HG03558 (cell line): Measurements from ENCODE around the gene ANXA2R.

Experiments used
- ATAC-seq: cut with Tn5 transposase; IDR thresholded peaks from one replicate; pipeline ENCODE4 v1.9.1; 2021; ENCODE audit warnings: moderate number of reproducible peaks; ENCODE audit not compliant: unreplicated experiment; ENCODE audit errors: extremely low read depth

The ANXA2R gene

DNA sequence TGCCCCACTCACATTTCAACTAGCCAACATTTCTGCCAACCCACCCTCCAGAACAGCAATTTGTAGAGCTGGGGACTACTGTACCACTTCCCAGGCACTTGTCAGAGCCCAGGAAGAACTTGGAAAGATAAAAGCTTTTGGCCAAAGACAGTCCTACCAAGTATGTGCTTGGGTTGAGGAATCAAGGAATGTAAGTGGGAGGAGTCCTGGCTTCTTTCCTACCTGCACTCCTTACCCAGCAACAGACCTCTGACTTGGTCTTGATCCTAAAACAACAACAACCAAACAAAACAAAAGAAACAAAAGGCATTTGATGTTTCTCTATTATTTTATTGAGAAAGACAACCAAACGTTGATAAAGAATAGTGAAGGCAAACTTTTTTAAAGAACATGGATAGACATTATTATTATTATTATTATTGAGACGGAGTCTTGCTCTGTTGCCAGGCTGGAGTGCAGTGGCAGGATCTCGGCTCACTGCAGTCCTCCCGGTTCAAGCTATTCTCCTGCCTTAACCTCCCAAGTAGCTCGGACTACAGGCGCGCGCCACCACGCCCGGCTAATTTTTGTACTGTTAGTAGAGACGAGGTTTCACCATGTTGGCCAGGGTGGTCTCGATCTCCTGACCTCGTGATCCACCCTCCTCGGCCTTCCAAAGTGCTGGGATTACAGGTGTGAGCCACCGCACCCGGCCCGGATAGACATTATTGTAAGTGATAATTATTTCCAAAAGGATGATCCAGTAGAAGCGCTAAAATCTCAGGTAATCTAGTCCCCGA lies 33.5 kb downstream of the ANXA2R start:
- no peak for ATAC-seq

DNA sequence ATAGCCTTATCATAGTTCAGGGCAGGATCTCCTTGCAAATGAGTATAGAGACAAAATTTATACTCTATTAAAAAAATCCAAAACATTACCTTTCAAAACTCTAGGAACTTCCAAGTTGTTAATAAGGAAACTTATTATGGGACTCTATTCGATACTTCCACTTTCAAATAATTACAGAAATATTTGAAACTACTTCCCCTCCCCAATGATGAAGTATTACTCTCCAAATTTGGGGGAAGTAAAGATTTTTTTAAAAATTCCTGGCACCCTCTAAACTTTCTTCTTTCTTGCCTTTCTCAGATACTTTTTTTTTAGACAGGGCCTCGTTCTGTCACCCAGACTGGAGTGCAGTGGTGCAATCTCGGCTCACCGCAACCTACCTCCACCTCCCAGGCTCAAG lies 35.1 kb downstream of the ANXA2R start:
- no peak for ATAC-seq

DNA sequence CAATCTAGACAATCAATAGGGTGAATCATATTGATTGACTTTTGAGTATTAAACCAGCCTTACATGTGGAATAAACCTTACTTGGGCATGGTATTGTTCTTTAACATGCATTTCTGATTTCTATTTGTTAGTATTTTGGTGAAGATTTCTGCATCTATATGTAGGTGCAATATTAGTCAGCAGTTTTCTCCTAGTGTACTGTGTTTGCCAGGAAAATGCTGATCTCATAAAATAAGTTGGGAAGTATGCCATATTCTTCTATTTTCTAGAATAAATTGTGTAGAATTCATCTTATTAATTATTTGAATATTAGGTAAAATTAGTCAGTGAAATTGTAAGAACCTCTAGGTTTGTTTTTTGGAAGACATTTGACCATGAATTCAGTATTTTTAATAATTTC lies 38.4 kb downstream of the ANXA2R start:
- no peak for ATAC-seq

DNA sequence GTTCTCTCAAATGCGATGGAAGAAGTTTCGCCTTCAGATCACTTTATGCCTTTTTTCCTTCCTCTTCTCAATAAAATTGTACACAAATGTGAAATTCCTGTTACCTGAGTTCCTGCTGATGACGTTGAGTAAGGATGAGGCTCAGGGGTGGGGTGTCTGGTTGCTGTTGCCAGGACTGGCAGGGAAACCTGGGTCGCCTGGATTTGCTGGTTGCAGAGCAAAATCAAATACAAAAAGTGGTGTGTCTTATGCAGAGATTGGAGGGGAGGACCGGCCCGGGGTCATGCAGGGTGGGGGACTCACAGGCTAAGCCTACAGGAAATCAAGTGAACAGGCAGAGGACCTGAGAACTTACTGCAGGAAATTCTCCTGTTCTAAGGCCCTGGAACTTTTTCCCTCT lies 39.2 kb downstream of the ANXA2R start:
- ATAC-seq: no peak

DNA sequence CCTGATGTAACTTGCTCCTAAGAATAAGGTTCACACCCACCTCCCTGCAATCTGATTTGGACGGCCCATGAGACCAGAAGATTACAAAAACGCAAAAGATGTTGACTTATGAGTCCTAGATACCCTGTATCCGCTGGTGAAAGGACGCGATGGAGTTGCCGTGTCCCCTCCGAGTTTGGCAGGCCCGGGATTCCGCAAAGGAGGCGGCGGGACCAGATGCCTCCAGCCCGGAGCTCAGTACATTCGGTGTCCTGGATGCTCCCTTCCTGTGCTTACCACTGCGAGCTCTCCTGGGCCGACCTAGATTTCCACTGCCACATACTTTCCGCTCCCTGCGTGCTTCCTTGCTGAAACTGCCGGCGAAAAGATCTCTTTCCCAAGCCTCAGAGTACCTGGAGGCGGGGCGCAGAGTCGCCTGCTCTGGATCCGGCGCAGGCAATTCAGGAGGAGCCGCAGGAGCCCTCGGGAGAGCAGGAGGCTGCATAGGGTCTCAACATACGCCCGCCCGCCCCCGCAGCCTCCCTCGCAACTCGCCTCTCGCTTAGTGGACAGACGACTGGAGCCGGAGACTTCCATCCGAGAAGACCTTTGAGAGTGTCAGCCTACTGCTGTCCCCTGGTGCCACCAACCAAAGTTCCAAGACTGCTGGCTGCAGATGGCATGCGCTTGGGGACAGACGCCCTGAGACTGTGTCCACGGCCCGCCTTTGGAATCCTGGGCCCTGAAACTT lies 39.8 kb downstream of the ANXA2R start:
- ATAC-seq: no peak

DNA sequence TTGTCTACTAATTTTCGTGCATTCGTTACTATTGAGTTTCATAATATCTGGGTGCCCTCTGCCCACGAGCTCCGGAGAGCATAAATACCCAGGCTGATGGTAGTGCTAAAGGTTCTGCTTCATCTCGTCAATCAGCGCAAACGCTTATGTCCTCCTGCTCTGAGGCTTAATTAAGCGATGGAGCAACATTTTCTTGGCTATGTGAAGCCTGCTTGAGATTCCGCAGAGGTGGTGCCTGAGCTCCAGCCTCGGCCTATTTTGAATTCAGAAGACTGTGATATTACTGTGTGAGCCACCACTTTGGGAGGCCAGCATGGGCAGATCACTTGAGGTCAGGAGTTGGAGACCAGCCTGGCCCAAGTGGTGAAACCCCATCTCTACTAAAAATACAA lies 44.8 kb downstream of the ANXA2R start:
- ATAC-seq: no peak

DNA sequence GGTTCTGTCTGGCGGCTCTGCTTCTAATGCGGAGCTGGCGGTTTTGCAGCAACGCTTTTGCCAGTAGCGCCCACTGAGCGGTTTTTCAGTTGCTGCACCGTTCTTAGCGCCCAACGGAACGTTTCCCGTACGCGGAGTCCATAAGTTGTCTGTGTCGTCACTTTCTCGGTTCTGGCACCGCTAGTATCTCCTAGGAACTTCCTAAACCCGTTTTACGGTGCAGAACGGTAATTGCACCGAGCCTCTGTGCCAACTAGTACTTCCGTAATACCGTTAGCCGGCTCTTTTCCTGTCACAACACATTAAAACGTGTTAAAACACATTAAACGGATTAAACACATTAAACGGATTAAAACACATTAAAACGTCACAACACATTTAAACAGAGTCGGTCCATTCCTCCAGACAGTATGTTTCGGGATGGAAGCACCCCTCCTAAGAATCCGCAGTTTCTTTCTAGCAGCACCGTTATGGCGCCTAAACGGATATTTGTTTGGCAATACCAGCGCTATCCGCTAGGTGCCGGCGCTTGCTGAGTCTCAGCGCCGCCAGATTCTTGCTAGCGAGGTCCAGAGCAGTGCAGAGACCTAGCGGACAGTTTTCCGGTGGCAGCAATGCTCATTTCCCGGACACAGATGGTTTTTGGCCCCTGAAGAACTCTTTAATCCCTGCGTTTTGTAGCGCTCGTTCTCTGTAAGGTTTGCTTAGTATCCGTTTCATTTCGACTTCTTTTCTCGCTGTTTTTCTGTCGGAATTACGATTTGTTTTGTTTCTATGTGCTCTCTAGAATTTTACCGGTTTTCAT lies 45.4 kb downstream of the ANXA2R start:
- ATAC-seq: peak; percentile 33

DNA sequence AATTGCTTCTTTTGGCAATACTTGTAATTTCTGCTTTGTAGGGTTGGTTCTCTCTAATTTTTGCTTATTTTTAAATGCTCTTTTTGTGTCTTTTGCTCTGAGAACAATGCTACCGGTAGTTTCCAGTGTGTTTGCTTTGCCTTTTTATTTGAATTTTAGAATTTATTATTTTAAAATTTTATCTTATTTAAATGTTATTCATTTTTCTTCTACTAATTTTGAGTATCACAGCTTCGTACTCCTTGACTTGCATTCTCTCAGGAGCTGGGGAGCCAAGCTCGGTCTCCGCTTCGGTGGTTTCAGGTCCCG lies 45.9 kb downstream of the ANXA2R start:
- no peak for ATAC-seq

DNA sequence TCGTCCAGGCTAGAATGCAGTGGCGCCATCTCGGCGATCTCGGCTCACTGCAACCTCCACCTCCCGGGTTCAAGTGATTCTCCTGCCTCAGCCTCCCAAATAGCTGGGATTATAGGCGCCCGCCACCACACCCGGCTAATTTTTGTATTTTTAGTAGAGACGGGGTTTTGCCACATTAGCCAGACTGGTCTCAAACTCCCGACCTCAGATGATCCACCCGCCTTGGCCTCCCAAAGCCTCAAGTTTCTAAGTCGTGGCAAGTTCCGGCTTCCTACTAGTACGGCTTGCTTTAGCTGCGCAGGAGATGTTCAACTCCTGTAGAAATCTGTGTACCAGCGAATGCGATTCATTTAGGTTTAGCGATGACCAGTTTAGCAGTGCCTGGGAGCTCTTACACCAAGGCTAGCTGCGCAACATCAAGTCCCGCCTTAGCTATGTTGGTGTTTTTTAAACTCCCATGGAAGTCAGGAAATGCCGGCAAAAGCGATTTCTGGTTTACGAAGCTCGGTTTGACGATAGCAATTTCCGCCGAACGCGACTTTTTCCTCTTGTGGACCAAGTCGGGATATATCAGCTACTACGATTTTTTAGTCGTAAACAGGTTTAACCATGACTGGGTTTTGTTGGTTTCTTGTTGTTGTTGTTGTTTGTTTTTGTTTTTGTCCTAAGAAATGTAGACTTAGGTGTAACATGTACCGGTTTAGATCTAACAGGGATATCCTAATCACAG lies 46.4 kb downstream of the ANXA2R start:
- no peak for ATAC-seq

DNA sequence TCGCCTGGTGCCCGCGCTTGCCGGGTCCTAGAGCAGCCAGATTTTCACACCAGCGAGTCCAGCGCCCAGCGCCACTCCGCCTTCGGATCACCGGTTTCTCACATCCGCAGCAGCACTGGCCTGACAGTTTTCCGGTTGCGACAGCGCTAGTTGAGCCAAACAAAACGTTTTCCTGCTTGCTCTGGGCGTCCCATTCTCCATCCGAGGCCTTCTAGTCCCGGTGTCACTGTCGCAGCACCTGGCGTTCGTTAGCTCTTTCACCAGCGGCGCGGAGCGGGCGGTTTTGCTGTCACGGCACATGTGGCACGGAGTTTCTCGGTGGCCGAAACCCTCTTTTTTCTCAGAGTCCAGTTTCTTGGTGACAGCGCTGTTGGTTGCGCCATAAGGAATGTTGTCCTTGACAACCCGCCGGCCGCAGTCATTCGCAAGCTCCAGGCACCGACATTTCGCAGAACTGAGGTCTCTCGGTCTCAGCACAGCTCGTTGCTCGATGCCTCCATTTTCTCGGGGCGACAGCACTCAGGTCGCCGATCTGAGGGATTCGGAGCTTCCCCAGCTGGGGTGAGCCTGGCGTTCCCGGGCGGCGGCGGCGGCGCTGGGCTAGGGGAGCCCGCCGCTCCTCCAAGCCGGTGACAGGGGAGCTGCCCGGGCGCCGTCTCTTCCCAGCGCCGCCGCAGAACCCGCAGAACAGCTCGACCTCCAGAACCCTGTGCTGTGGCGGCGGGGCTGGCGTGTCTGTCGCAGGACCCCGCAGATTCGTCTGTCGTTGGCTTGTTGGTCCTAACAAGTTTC lies 47.8 kb downstream of the ANXA2R start:
- ATAC-seq: peak; percentile 28

DNA sequence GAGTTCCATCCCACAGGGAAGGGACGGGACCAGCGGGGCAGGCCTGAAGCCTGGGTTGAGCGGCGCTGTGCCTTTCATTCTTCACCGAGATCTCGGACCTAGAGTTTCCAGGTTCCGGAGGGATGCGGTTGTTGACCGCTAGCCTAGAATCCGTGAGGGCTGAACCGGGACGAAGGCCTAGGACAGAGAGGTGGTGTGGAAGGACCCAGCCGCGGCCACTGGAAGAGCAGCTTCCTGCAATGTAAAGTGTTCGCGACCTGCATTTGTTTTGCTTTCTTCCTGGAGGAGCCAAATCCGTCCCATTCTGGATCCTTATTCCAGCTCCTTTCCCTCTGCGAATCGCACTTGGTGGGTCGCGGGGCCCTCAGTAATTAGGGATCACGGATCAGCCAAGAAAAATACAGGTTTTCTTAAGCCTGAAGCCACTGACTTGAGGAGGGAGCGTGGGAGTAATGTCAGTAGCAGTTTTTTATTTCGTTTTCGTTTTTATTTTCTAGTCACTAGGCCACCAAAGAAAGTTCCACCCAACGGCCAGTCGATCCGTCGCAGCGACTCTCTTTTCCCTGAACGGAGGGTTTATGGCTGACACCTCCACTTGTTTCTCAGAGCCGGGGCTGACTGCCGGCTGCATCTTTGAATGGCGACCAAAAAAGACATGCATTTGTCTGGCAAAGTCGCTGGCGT lies 48.6 kb downstream of the ANXA2R start:
- ATAC-seq: peak; percentile 10

DNA sequence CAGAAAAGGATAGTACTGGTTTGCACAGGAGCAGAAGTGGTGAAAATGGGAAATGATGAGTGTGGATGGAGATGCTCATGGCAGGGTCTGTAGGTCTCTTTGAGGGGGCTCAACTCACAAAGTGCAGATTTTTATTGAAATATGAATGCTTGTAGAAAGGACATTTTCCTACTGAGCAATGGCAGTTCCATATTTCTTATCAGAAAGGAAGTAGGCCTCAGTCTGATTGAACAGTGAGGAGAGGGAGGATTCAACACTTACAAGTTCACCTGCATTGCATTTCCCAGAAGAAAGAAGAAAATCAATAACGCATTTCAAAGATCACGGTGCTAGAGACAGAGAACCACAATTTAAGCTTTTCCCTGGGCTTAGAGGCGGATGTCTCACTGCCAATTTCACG lies 49.2 kb downstream of the ANXA2R start:
- no peak for ATAC-seq
